ENCODE results near the gene ZFAND6.

DNA sequence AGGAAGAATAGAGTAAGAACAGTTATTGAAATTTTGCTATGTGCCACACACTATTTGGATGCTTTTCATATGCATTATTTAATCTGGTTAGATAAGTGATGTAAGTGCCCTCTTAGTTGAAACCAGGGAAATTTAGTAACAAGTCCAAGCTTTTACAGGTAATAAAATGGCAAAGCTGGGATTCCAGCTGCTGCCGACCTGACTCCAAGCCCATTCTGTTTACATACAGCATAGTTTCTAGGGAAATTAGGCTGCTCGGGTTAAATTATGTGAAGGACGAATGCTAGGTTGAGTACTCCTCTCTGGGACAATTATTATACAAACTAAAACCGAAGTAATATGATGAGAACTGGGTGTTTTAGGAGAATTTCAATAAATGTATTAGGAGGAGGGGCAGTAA is 54.6 kb downstream of the ZFAND6 start:
- TF ChIP-seq POLR2AphosphoS5 (IDR thresholded peaks at IDR 0.05; ENCODE audit: borderline replicate concordance, low read depth, low read length), result no peak
- no peak for TF ChIP-seq EZH2 (IDR thresholded peaks at IDR 0.05)
- no peak for TF ChIP-seq FOXP2 (optimal IDR thresholded peaks at IDR 0.05; ENCODE audit: control extremely low read depth, extremely low read length, insufficient read depth)

Data from SK-N-MC (cell line).